Measurements from ENCODE around the gene TMIGD3.

The TMIGD3 gene

DNA sequence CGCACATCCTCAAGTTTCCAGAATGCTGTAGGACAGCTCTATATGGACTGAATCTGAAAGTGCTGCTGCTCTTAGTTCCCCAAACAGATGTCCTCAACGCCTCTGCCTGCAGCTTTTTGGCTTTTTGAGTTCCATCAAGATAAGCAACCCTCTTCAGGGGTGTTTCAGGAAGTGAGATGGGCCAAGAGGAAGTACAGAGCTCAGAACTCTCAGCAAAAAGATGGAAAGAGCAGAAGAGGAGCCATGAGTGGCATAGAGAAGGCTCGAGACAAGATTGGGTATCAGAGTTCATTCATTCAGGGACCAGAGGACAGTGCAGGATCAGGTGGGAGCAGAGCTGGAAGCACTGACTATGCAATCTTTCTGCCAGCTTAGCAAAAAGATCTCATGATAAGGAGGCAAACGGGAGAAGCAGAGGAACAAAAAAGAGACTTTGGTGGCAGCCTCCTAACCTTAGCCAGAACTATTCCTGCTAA lies at the start of gene TMIGD3, which contains the start of gene ADORA3:
TMIGD3 (minus strand) TSS at position 49 of the 476 bp plus-strand sequence. CDS start 279 bp downstream, outside the sequence.
ADORA3 (minus strand) TSS at position 49 of the 476 bp plus-strand sequence. CDS start 279 bp downstream, outside the sequence.
- peak within 1 kb of the TSS; percentile 47 for H3K27ac ChIP-seq (ENCODE audit: low read length)
- no peak within 1 kb of the TSS for H3K9ac ChIP-seq (ENCODE audit: low read depth, low read length)
- H3K9me3 ChIP-seq (ENCODE audit: insufficient read depth, low read length, severe bottlenecking): no peaks in the 10 kb centered on the region
- H3K4me2 ChIP-seq (ENCODE audit: insufficient read depth, low read length): peak within 1 kb of the TSS; percentile 35
- H3K4me3 ChIP-seq (ENCODE audit: low read depth in 1 of 2, low read length in 2 of 2): 0 out of 4 replicates have a peak within 1 kb of the TSS, but pooled peaks of 1 of the 2 experiments have one; percentile 2
- no peaks in the 10 kb centered on the region for H4K20me1 ChIP-seq (ENCODE audit: insufficient read depth, low read length)
- ATAC-seq (ENCODE audit: insufficient read depth, low read depth): peak; percentile 32
- DNase-seq: peak; percentile 56
- TF ChIP-seq, protein P1, sequence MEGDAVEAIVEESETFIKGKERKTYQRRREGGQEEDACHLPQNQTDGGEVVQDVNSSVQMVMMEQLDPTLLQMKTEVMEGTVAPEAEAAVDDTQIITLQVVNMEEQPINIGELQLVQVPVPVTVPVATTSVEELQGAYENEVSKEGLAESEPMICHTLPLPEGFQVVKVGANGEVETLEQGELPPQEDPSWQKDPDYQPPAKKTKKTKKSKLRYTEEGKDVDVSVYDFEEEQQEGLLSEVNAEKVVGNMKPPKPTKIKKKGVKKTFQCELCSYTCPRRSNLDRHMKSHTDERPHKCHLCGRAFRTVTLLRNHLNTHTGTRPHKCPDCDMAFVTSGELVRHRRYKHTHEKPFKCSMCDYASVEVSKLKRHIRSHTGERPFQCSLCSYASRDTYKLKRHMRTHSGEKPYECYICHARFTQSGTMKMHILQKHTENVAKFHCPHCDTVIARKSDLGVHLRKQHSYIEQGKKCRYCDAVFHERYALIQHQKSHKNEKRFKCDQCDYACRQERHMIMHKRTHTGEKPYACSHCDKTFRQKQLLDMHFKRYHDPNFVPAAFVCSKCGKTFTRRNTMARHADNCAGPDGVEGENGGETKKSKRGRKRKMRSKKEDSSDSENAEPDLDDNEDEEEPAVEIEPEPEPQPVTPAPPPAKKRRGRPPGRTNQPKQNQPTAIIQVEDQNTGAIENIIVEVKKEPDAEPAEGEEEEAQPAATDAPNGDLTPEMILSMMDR (IDR thresholded peaks at IDR 0.05; ENCODE audit: borderline replicate concordance, extremely low read depth, low read length, poor library complexity, severe bottlenecking): no peak
- no peak for TF ChIP-seq EZH2 (IDR thresholded peaks at IDR 0.05; ENCODE audit: borderline replicate concordance, low read depth, low read length, severe bottlenecking)
- peak within 1 kb of the TSS; percentile 53 for H2AFZ ChIP-seq (ENCODE audit: low read depth, low read length)
- no peaks in the 10 kb centered on the region for H3K27me3 ChIP-seq (ENCODE audit: insufficient read depth, low read length, poor library complexity)
- H3K4me1 ChIP-seq (ENCODE audit: insufficient read depth, low read length): peaks cover 33% of the 10 kb centered on the region
- no peaks in the 10 kb centered on the region for H3K79me2 ChIP-seq (ENCODE audit: insufficient read depth, low read length)
- H3K36me3 ChIP-seq (ENCODE audit: insufficient read depth, low read length): no peaks in the 10 kb centered on the region

GRCh38 chr1:111553196-111553595 lies 49.8 kb upstream of the TMIGD3 start:
- H3K4me2 ChIP-seq (ENCODE audit: insufficient read depth, low read length): no peak overlapping the region
- DNase-seq: no peak
- no peak for ATAC-seq (ENCODE audit: insufficient read depth, low read depth)

DNA sequence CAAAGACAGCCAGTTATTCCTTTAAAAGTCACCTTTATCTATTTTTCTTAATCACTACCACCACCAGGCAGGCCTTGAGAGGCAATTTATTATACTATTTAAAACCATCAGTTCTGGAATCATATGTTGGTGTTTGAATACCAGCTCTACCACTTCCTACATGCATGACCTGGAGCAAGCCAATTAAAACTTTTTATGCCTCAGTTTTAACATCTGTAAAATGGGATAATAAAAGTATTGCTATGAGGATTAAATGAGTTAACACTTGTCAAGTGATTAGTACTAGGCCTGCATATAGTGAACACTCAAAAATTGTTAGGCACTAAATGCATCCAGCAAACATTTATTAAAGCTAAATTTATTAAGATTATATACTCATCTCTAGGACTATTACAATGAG lies 49.2 kb upstream of the TMIGD3 start:
- ATAC-seq (ENCODE audit: insufficient read depth, low read depth) (no peak), DNase-seq (no peak)
- H3K36me3 ChIP-seq (ENCODE audit: insufficient read depth, low read length): no peaks in the 10 kb centered on the region
- TF ChIP-seq, protein P1 (IDR thresholded peaks at IDR 0.05; ENCODE audit: borderline replicate concordance, extremely low read depth, low read length, poor library complexity, severe bottlenecking): no peak
- TF ChIP-seq EZH2 (IDR thresholded peaks at IDR 0.05; ENCODE audit: borderline replicate concordance, low read depth, low read length, severe bottlenecking): no peak
- H3K9ac ChIP-seq (ENCODE audit: low read depth, low read length): no peak overlapping the region
- no peak overlapping the region for H3K27ac ChIP-seq (ENCODE audit: low read length)
- H3K4me1 ChIP-seq (ENCODE audit: insufficient read depth, low read length): no peaks in the 10 kb centered on the region
- H3K9me3 ChIP-seq (ENCODE audit: insufficient read depth, low read length, severe bottlenecking): no peaks in the 10 kb centered on the region
- H3K27me3 ChIP-seq (ENCODE audit: insufficient read depth, low read length, poor library complexity): peaks cover 4% of the 10 kb centered on the region
- no peak overlapping the region for H3K4me3 ChIP-seq (ENCODE audit: low read depth in 1 of 2, low read length in 2 of 2)
- H2AFZ ChIP-seq (ENCODE audit: low read depth, low read length): no peak overlapping the region
- H3K4me2 ChIP-seq (ENCODE audit: insufficient read depth, low read length): no peak overlapping the region
- H4K20me1 ChIP-seq (ENCODE audit: insufficient read depth, low read length): no peaks in the 10 kb centered on the region
- H3K79me2 ChIP-seq (ENCODE audit: insufficient read depth, low read length): no peaks in the 10 kb centered on the region

More at GRCh38 chr1:111553196-111553595, 49.8 kb upstream of the TMIGD3 start:
- Histone ChIP-seq H3K9me3 (ENCODE audit: insufficient read depth, low read length, severe bottlenecking) (no peaks in the 10 kb centered on the region), H3K4me3 (ENCODE audit: low read depth in 1 of 2, low read length in 2 of 2) (no peak overlapping the region), H3K36me3 (ENCODE audit: insufficient read depth, low read length) (no peaks in the 10 kb centered on the region), H3K79me2 (ENCODE audit: insufficient read depth, low read length) (no peaks in the 10 kb centered on the region), H3K27ac (ENCODE audit: low read length) (no peak overlapping the region), H3K9ac (ENCODE audit: low read depth, low read length) (no peak overlapping the region), H2AFZ (ENCODE audit: low read depth, low read length) (no peak overlapping the region), H3K4me1 (ENCODE audit: insufficient read depth, low read length) (no peaks in the 10 kb centered on the region), H3K27me3 (ENCODE audit: insufficient read depth, low read length, poor library complexity) (peaks cover 4% of the 10 kb centered on the region), H4K20me1 (ENCODE audit: insufficient read depth, low read length) (no peaks in the 10 kb centered on the region)
- TF ChIP-seq EZH2 (IDR thresholded peaks at IDR 0.05; ENCODE audit: borderline replicate concordance, low read depth, low read length, severe bottlenecking): no peak
- TF ChIP-seq, protein P1 (IDR thresholded peaks at IDR 0.05; ENCODE audit: borderline replicate concordance, extremely low read depth, low read length, poor library complexity, severe bottlenecking): no peak

Measured in DND-41 (cell line).